ENCODE results near the gene PAPPA2. TPM values are rescaled to one million over a fixed set of nuclear protein-coding genes. Genes with fewer than 3 reads are reported as not detected.
"Not testable (repeated sequence)": the region's sequence is repeated elsewhere in the genome, so short reads cannot be mapped to it uniquely, and the experiment has no call there.

PAPPA2 gene
- total and polyA plus RNA-seq, 10 of the 15 experiments (the other 5 are each of a cell fraction or from before 2014, with no cell fraction given) = under 0.01 to 0.06 (median 0.03) TPM; not detected in 7

DNA sequence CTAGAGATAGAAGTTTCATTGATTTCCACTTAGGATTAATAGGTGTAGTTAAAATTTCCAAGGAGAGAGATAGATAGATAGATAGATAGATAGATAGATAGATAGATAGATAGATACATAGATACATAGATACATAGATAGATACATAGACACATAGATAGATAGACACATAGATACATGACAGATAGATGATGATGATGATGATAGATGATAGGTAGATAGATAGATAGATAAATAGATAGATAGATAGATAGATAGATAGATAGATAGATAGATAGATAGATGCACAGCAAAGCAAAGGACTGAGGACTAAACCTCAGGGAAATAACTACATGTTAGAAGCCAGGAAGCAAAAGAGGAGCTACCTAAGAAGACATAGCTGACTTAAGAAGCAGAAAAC, 171.8 kb downstream of the PAPPA2 start:
- H3K9ac ChIP-seq (ENCODE audit: control insufficient read depth, insufficient read depth, low read length); RAD21 ChIA-PET (ENCODE audit: unreplicated experiment); intact Hi-C loops (cut with micrococcal nuclease; ENCODE audit: unreplicated experiment); BruUV-seq (replicated peaks); H3K4me1 ChIP-seq (ENCODE audit: control insufficient read depth, insufficient read depth, low read length); H2AFZ ChIP-seq (ENCODE audit: control insufficient read depth, low read depth, low read length); H3K27me3 ChIP-seq (replicated peaks in 1 of 2; ENCODE audit: control insufficient read depth in 2 of 2, insufficient read depth in 2 of 2, low read length in 1 of 2); H3K27ac ChIP-seq (ENCODE audit: control insufficient read depth, insufficient read depth); H3K79me2 ChIP-seq (ENCODE audit: control insufficient read depth, insufficient read depth, low read length); ATAC-seq; H3K4me2 ChIP-seq (ENCODE audit: control insufficient read depth, insufficient read depth); H3K9me3 ChIP-seq (replicated peaks; ENCODE audit: control insufficient read depth, insufficient read depth, low read length); H3K36me3 ChIP-seq (ENCODE audit: control insufficient read depth in 2 of 2, insufficient read depth in 2 of 2, low read length in 1 of 2); DNase-seq (ENCODE audit: low read depth, low spot score); H3K4me3 ChIP-seq; FAIRE-seq; in situ Hi-C loops (cut with MboI); SMC1A ChIA-PET (ENCODE audit: uncharacterized antibody, unreplicated experiment); POLR2A ChIA-PET; H4K20me1 ChIP-seq (ENCODE audit: control insufficient read depth, insufficient read depth): not testable (repeated sequence)
- CTCF ChIA-PET = interaction anchor here (0.7 kb wide), 1 partner anchor 20 kb away, joined by 3 read pairs; no protein-coding TSS in a partner anchor

DNA sequence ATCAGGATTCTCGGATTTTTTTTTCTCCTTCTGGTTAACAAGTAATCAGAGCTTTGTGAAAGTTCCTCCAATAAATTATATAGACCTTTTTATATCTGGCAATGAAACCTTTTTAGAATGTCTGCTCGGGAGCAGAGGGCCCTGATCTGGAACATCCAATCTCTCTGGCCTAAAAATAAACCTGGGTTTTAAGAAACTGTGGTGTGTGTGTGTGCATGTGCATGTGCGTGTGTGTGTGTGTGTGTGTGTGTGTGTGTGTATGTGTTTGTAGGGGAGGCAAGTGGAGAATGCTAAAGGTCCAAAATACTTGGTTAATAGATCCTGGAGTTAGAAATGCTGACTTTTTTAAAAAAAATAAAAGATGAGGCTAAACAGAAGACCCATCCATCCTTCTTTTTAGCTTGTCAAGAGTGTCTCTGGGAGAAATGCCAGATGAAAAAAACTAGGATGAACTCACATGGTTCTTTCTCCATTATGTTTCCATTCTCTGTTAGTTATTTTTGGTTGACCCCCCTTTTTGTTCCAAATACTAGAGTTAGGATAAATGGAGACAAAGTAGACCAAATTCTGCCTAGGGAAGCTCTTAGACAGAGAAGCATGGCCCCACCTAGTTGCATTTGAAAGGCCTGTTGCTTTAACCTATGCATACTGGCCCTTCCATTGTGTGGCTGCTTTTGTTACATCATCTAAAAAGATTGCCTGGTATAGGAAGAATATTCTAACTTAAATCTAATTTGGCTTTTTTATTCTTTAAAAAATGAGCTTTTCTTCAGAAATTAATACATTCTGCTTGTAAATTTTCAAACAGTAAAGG, 175.9 kb downstream of the PAPPA2 start:
- intact Hi-C loops (cut with micrococcal nuclease; ENCODE audit: unreplicated experiment) = no loop called here
- Histone ChIP-seq H3K27ac (ENCODE audit: control insufficient read depth, insufficient read depth) (no peak overlapping the region), H3K27me3 (replicated peaks in 1 of 2; ENCODE audit: control insufficient read depth in 2 of 2, insufficient read depth in 2 of 2, low read length in 1 of 2) (no peaks in the 10 kb centered on the region), H4K20me1 (ENCODE audit: control insufficient read depth, insufficient read depth) (no peaks in the 10 kb centered on the region), H3K79me2 (ENCODE audit: control insufficient read depth, insufficient read depth, low read length) (no peaks in the 10 kb centered on the region), H3K36me3 (ENCODE audit: control insufficient read depth in 2 of 2, insufficient read depth in 2 of 2, low read length in 1 of 2) (no peaks in the 10 kb centered on the region), H3K4me3 (no peak overlapping the region), H3K9me3 (replicated peaks; ENCODE audit: control insufficient read depth, insufficient read depth, low read length) (no peaks in the 10 kb centered on the region), H2AFZ (ENCODE audit: control insufficient read depth, low read depth, low read length) (no peak overlapping the region), H3K4me1 (ENCODE audit: control insufficient read depth, insufficient read depth, low read length) (no peaks in the 10 kb centered on the region), H3K9ac (ENCODE audit: control insufficient read depth, insufficient read depth, low read length) (no peak overlapping the region), H3K4me2 (ENCODE audit: control insufficient read depth, insufficient read depth) (no peak overlapping the region)
- 6% methylated on average over 3 of the region's 3 CpGs for WGBS (ENCODE audit: insufficient coverage, insufficient replicate concordance, low lambda C conversion rate, missing lambda C conversion rate)
- DNase-seq (ENCODE audit: low read depth, low spot score) (no peak), ATAC-seq (no peak), FAIRE-seq (no peak)
- ChIA-PET SMC1A (ENCODE audit: uncharacterized antibody, unreplicated experiment) (interaction anchor here (0.5 kb wide), 1 partner anchor 151 kb away, joined by 4 read pairs; no protein-coding TSS in a partner anchor), POLR2A (no interaction called here), RAD21 (ENCODE audit: unreplicated experiment) (no interaction called here), CTCF (interaction anchor here (0.7 kb wide), 1 partner anchor 23 kb away, joined by 3 read pairs; no protein-coding TSS in a partner anchor)
- in situ Hi-C loops (cut with MboI) = no loop called here
- BruUV-seq (replicated peaks) = no TSS peak
- TF ChIP-seq SKIL (IDR thresholded peaks at IDR 0.05; ENCODE audit: low read depth, poor library complexity, severe bottlenecking) = no peak
- no peak for TF ChIP-seq CHD2 (IDR thresholded peaks at IDR 0.05; ENCODE audit: borderline replicate concordance, low read depth, low read length)
- TF ChIP-seq DPF2 (IDR thresholded peaks at IDR 0.05) = no peak
- TF ChIP-seq CREM (IDR thresholded peaks at IDR 0.05; ENCODE audit: low read depth) = no peak
- TF ChIP-seq EGR1 (IDR thresholded peaks at IDR 0.05; ENCODE audit: borderline replicate concordance in 1 of 2, low read depth in 2 of 2, low read length in 2 of 2) = no peak
- no peak for TF ChIP-seq TARDBP (IDR thresholded peaks at IDR 0.05; ENCODE audit: borderline replicate concordance)
- no peak for TF ChIP-seq RELA (IDR thresholded peaks at IDR 0.05; ENCODE audit: borderline replicate concordance, partially characterized antibody)
- TF ChIP-seq CHD4 (IDR thresholded peaks at IDR 0.05) = no peak
- no peak for TF ChIP-seq ZNF622 (IDR thresholded peaks at IDR 0.05)
- no peak for TF ChIP-seq USF1 (IDR thresholded peaks at IDR 0.05; ENCODE audit: borderline replicate concordance, extremely low read length, insufficient read depth, low read depth, low read length)
- no peak for TF ChIP-seq SIX5 (IDR thresholded peaks at IDR 0.05; ENCODE audit: low read depth, low read length, severe bottlenecking)
- TF ChIP-seq CREB1 (IDR thresholded peaks at IDR 0.05; ENCODE audit: low read depth) = no peak
- no peak for TF ChIP-seq BHLHE40 (IDR thresholded peaks at IDR 0.05; ENCODE audit: borderline replicate concordance in 1 of 2, low read depth in 2 of 2, low read length in 1 of 2)
- no peak for TF ChIP-seq POLR2AphosphoS2 (IDR thresholded peaks at IDR 0.05; ENCODE audit: low read depth, low read length)
- TF ChIP-seq PAX8 (IDR thresholded peaks at IDR 0.05) = no peak
